SH-SY5Y (cell line): ENCODE data around the gene CDCP2.

Source experiments
- GATA2 ChIP-seq: IDR thresholded peaks from 2 replicates; pipeline ENCODE4 v1.6.1; 2011; ENCODE audit warnings: mild to moderate bottlenecking, low read depth, low read length
- GATA3 ChIP-seq: IDR thresholded peaks from 2 replicates; pipeline ENCODE4 v1.6.1; 2011; ENCODE audit warnings: low read depth, mild to moderate bottlenecking, low read length, moderate library complexity

CDCP2 gene

DNA sequence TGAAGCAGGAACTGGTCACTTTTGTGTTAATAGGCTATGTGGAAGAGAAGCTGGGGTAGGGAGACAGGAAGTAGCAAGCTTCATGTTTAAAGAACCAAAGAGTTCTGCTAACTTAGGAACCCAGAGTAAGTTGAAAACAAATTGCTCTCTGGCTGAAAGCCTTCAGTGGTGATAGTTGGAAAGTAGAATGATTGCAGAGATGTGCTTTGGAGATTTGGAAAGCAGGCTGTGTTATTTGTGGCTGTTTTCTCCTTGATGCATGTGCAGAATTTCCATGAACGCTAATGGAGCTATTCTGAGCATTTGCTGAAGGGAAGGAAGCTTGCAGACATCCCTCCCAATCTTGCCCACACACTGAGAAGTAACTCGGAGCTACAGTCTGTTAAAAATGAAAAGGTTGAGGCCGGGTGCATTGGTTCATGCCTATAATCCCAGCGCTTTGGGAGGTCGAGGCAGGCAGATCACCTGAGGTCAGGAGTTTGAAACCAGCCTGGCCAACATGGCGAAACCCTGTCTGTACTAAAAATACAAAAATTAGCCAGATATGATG lies 53.7 kb downstream of the CDCP2 start:
- no peak for TF ChIP-seq GATA3
- TF ChIP-seq GATA2, result no peak

DNA sequence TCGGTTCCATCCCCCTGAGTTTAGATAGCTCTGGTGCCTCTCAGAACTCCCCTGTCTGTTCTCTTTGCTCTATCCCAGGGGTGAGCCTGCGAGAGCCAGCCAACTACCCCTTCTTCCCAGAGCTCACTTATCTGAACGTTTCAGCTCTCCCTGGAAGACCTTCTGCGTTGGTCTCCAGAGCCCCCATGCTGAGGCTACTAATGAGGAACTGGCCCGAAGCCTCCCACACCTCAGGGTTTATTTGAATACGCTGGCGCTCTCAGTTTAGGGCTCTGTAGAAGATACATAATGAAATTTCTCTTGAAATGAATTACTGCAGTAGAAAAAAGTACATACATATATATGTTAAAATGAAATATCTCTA lies 55.9 kb downstream of the CDCP2 start:
- no peak for TF ChIP-seq GATA3
- TF ChIP-seq GATA2, result no peak

DNA sequence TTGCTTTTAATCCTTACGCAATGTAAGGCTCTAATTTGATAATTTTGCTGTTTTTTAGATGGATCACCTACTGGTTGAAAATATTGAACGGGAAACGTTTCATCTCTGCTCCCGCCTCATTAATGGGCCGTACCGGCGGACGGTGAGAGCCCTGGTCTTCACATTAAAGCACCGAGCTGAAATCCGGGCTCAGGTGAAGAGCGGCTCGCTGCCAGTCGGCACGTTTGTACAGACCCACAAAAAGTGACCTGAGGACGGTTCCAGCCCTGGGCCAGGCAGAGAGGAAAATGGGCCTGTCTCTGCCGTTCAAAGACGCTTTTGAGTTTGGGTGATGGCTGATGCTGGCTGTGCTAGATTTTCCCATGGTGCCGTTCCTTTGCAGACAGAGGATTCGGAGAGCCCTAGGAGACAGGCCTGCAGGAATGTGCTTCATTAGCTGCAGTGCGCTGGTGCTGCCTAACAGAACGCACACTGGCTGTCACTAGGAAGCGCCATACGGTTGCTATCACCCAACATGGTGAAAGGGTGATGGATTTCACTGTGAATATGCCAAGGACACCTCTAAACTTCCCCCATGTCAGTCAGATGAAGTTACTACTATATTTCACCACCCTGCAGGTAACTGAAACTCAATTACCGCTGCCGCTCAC lies 56.4 kb downstream of the CDCP2 start:
- no peak for TF ChIP-seq GATA3
- TF ChIP-seq GATA2, result no peak

DNA sequence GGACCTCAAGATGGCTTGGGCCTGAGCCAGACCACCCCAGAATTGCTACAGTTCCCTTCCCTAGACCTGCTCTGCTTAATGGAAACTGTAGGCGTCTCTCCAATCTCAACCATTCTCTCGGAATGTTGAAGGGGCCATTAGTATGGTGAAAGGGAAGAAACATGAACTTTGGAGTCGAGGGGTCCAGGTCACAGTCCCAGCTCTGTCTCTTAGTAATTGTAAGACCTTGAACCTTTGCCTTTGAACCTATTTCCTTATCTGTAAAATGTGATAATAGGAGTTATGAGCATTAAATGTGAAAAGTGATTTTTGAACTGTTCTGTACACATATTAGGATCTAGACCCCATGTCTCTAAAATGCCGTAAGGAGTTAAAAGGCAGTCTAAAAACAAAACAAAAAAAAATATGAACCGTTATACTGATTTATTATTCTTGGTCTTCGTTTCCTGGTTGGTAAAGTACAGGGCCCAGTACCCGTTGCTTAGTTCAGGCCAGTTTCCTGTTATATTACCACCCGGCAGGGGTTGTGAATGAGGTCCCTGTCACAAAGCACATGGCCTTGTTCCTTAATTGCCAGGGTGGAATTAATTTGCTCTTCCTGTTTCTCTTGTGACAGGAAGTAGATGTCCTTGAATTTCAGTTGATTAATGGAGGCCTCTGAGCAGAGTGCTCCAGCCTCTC lies 57.1 kb downstream of the CDCP2 start:
- TF ChIP-seq GATA3 (no peak), GATA2 (no peak)

DNA sequence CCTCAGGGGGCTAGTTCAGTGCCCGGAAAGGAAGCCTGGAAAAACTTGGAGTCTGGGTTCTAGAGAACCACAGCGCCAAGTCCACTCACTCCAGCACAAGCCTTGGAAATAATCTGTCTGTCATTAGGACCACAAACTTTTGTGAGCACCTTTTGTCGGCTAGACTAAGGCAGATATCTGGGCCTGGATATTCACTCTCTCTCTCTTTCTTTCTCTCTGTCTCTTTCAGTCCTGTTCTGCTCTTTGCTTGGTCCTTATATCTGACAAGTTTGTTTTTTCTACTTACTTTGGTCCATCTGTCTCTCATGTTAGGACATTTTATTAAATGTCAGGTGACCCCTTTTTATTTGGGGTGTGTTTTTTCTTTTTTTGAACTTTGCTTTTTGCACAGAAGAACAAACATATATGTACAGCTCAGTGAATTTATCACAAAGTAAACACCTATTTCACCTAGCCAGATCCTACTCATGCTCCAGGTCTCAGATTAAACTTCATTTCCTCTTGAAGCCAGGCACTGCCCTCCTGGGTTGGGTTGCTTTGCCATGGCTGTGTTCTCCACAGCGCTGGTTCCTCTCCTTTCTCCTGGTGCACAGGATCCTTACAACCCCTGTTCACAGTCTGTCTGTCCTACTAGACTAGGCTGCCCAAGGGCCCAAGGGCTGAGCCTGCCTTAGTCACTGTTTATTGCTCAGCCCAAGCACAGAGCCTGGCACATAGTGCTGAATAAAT lies 58.6 kb downstream of the CDCP2 start:
- TF ChIP-seq GATA2, result no peak

DNA sequence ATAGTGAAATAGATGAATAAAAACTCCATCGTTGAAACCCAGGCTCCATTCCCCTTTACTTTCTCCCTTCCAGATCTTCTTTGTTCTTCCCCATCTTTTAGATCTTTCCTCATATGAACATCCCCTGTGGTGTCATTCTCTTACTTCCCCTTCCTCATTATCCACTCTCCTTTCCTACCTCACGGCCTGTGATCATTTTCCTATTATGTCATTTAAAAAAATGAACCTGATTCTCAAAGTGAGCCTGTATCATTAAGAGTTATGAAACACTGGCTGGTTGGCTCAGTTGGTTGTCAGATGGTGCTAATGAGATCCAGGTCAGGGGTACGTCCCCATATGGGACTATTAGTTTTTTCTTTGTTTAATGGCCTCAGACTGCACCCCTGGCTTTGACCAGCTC lies 61.1 kb downstream of the CDCP2 start:
- no peak for TF ChIP-seq GATA2
- no peak for TF ChIP-seq GATA3

DNA sequence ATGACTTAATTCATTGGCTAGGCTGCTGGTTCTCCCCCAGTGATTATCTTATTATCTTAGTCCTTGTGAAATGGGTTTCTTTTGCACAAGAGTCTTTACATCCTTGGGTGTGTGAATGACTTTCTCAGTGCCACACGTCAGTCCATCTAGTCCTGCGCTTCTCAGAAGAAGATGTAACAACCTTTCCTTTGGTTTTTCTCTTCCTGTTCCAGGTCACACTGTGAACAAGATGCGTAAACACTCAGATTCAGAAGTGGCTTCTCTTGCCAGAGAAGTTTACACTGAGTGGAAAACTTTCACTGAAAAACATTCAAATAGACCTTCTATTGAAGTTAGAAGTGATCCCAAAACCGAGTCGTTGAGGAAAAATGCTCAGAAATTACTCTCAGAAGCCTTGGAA lies 64.4 kb downstream of the CDCP2 start:
- TF ChIP-seq GATA3 (no peak), GATA2 (no peak)

DNA sequence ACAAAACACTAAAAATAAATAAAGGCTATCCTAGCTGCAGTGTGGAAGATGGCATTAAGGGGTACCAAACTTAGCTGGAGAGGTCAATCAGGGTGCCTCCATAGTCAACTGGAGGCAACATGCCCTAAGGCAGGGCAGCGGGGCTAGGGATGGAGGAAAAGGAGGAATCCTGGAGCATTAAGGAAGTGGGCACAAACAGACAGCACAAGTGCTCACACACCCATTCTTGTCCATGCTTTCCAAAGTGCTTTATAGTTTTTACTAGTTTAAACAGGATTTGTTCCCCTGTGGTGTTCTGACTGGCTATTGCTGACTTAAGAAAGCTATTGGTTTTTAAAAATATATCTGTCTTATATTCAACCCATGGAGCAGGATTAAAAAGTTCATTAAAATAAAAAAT lies 66.0 kb downstream of the CDCP2 start:
- TF ChIP-seq GATA2 (no peak), GATA3 (no peak)

DNA sequence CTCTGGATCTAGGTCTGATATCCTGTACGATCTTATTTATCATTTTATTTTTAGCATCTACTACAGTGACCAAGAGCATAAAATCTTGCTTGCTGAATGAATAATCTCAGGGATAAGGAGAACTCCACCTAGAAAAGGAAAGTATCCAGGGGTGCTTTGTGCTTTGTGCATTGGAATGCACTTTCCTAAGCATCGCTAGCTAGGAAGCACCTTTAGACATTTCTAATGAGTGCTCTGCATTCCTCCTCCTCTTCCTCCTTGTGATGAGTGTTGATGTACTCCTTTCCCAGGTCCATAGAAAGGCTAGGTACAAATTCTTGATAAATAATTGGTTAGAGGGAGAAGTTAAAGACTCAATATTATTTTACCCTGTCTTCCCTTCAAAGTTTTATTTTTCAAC lies 68.0 kb downstream of the CDCP2 start:
- TF ChIP-seq GATA2 (no peak), GATA3 (no peak)
